Cortex of kidney (tissue), 1 donor: ENCODE data around the gene MYLK.
"Not testable (repeated sequence)": the region's sequence is repeated elsewhere in the genome, so short reads cannot be mapped to it uniquely, and the experiment has no call there.

ENCODE experiments used
- DNase-seq: peaks from one replicate; lab custom pipeline; 2025; lab: John Stamatoyannopoulos, UW

MYLK gene, protein sequence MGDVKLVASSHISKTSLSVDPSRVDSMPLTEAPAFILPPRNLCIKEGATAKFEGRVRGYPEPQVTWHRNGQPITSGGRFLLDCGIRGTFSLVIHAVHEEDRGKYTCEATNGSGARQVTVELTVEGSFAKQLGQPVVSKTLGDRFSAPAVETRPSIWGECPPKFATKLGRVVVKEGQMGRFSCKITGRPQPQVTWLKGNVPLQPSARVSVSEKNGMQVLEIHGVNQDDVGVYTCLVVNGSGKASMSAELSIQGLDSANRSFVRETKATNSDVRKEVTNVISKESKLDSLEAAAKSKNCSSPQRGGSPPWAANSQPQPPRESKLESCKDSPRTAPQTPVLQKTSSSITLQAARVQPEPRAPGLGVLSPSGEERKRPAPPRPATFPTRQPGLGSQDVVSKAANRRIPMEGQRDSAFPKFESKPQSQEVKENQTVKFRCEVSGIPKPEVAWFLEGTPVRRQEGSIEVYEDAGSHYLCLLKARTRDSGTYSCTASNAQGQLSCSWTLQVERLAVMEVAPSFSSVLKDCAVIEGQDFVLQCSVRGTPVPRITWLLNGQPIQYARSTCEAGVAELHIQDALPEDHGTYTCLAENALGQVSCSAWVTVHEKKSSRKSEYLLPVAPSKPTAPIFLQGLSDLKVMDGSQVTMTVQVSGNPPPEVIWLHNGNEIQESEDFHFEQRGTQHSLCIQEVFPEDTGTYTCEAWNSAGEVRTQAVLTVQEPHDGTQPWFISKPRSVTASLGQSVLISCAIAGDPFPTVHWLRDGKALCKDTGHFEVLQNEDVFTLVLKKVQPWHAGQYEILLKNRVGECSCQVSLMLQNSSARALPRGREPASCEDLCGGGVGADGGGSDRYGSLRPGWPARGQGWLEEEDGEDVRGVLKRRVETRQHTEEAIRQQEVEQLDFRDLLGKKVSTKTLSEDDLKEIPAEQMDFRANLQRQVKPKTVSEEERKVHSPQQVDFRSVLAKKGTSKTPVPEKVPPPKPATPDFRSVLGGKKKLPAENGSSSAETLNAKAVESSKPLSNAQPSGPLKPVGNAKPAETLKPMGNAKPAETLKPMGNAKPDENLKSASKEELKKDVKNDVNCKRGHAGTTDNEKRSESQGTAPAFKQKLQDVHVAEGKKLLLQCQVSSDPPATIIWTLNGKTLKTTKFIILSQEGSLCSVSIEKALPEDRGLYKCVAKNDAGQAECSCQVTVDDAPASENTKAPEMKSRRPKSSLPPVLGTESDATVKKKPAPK (N-terminal part only)

DNA sequence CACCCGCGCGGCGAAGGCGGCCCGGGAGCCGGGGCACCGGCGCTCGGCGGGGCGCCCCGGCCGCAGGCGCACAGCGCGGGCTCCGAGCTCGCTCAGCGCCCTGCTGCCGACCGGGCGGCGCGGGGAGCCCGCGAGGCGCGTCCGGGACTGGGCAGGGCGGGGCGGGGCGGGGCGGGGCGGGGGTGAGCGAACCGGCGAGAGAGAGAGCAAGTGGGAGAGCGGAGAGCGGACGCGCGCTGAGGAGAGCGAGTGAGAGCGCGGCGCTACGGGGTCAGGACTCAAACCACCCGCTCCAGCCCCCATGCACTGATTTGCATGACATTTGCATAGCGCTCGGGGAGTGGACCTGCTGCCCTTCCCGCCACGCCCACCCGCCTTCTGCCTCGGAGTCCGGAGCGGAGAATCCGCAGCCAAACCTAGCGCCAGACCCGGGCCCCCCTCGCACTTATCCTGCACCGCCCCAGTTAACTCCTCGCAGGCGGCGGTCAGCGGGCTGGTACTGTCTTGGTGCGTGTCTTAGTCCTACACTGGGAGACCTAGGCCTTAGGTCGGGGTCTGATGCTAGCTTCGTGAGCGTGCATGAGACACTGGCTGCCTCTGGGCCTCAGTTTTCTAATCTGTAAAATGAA is at the start of gene MYLK:
Gene MYLK, minus strand, starts transcription at position 130 of the 629 bp plus-strand sequence. CDS start 90,491 bp downstream, outside the sequence.
- DNase-seq = no peak

DNA sequence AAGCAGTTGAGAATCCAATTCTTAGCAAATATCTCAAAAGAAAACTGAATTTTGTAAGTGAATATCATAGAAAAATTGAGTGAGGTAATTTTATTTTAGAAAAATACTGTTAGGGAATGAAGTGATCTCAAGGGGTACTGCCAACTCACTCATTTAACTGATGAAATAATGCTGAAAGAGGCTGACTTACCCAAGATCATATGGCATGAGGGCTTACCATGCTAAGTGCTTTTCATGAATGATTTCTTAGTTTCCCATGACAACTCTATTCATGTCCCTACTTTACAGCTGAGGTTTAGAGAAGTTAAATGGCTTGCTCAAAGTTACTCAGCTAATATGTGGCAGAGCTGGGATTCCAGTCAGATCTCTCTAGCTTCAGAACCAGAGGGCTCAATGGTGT is 46.3 kb upstream of the MYLK start:
- DNase-seq = no peak

DNA sequence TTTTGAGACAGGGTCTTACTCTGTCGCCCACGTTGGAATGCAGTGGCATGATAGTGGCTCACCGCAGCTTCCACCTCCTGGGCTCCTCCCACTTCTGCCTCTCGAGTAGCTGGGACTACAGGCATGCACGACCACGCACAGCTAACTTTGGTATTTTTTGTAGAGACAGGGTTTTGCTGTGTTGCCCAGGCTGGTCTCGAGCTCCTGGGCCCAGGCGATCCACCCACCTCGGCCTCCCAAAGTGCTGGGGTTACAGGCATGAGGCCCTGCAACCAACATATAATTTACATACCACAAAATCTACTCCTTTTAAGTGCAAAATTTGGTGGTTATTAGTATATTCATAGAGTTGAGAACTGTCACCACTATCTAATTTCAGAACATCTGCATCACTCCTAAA is 45.2 kb upstream of the MYLK start:
- DNase-seq = no peak

DNA sequence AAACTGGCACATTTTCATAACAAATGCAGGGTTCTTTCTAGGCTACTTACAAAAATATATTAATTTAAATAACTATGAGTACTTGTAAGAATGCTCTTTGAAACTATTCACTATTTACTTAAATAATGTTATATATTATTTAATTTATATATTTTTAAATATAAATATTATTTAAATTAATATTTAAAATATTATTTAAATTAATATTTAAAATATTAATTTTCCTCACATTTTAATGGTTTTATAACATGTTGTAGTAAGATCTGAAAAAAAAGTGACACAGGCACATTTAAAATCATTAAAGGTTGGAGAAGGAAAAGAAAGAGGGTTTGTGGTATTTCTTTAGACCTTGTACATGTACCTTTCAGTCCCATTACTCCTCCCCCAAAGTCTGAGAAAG is 42.3 kb upstream of the MYLK start:
- no peak for DNase-seq

DNA sequence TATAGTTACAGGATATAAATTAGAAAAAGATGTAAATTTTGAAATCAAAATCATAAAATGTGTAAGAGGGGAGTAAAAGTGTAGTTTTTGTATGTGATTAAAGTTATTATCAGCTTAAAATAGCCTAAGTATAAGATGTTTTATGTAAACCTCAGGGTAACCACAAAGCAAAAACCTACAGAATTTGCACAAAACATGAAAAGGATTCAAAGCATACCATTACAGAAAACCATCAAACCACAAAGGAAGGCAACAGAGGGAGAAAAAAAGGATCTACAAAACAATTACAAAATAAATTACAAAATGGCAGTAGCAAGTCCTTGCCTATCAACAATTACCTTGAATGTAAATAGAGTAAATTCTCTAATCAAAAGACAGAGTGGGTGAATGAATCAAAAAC is 36.7 kb upstream of the MYLK start:
- DNase-seq = no peak

DNA sequence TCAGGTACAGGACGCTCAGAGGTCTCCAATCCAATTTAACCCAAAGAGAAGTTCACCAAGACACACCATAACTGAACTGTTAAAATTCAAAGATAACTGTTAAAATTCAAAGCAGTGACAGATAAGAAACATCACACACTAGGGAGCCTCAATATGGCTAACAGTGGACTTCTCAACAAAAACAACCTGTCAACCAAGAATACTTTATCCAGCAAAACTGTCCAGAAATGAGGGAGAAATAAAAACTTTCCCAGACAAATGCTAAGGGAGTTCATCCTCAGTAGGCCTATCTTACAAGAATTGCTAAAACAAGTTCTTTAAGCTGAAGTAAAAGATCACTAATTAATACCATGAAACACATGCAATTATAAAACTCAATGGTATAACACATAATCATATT is 36.3 kb upstream of the MYLK start:
- no peak for DNase-seq

DNA sequence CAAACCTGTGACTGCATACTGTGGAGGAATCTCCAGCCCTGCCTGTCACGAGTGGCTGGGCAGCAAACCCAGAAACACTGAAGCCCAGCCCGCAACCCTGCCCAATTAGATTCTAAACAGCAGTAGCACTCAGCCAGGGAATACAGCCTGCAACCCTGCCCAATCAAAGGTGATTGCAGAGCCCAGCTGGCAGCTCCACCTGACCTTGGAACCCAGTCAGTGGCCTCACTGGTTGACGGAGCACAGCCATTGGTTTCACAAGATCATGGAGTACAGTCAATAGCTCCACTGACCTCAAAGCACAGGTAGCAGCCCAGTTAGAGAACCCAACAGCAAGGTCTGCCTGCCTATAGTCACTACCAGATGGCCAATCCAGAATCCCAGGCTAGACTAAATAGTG is 35.2 kb upstream of the MYLK start:
- no peak for DNase-seq

DNA sequence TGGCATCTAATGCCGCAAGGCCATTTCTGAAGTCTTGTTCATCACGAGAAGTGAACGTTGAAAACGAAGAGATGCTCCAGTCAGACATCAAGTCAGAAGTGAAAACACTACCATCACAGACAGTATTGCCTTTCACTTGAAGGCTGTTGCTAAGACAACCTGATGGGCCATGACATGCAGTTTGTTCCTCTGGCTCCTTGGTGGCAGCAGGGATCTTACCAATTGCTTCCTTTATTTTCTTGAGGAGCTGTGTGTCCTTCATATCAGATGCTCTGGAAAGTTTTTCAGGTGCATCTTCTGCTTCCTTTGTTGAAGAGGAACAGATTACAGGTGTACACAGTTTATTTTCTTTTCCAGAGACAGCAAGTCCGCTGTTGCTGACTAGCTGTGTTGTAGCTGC is 30.7 kb upstream of the MYLK start:
- no peak for DNase-seq

DNA sequence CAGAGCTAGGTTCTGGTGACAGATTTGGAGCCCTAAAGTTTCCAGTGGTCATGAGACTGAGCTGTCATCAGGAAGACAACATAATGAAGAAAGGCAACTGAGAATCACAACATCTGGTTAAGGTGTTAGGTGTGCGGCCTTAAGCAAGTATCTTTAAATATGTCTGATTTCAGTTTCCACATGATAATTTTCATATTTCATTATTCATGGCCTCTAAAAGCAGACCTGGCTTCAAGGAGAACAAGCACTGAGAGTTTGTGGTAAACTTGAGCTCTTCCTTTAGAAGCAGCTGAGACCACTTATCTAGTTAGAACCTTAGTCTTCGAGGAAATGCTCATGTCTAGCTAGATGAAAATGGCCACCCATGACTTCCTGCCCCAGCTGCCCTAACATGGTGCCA is 25.7 kb upstream of the MYLK start:
- DNase-seq = no peak

DNA sequence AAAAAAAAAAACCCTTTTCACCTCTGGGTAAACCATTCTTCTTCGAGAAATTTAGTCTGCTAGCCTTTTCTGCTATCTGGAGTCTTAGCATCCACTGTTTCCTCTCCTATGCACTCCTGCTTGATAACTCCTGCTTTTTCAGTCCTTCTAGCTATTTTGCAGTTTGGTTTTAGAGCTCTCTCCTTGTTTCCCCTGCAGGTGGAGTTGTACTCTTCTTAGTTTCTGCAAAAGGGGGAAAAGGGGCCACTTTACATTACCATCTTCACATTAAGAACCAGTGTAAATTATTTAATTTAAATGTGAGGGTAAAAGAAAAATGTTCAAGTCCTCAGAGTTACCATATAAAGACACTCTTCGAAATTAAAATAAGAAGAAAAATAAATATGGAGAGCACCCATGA is 23.6 kb upstream of the MYLK start:
- DNase-seq = no peak

DNA sequence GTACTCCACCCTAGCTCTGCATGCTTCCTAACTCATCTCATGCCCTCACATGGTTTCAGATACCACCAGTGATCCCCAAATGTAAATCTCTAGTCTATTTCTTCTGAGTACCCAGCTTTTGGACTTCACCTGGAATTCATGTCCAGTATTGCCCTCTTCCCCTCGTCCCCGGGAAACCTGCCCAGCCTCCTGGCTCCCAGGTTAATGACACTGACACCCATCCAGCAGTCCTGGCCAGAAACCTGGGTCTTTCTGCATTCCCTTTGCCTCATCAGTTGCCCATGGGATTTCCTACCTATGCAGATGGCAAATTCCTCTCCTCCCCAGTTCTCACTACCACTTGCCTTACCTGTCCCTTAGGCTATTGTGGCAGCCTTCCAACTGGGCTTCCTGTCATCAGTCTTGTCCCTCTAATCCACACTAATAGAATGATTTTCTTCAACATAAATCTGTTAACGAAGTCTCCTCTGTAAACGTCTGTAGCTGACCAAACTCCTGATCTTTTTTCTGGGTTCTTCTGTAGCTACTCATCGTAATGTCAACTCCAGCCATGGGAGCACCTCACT is 15.3 kb upstream of the MYLK start:
- DNase-seq = no peak

DNA sequence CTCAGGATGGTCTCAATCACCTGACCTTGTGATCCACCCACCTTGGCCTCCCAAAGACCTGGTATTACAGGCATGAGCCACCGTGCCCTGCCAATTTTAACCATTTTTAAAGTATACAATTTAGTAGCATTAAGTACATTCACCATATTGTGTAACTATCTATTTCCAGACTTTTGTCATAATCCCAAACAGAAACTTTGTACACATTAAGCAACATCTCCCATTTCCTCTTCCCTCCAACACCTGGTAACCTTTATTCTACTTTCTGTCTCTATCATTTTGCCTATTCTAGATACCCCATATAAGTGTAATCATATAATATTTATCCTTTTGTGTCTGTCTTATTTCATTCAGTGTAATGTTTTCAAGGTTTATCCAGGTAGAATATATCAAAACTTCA is 8.9 kb upstream of the MYLK start:
- no peak for DNase-seq

DNA sequence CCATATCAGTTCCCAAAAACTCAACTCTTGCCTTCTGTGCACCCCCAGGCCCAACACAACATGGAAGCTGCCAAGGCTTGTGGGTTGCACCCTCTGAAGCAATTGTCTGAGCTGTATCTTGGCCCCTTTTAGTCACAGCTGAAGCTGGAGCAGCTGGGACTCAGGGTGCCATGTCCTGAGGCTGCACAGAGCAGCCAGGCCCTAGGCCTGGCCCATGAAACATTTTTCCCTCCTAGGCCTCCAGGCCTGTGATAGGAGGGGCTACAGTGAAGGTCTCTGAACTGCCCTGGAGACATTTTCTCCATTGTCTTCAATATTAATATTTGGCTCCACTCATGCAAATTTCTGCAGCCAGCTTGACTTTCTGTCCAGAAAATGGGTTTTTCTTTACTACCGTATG is 8.1 kb upstream of the MYLK start:
- no peak for DNase-seq

DNA sequence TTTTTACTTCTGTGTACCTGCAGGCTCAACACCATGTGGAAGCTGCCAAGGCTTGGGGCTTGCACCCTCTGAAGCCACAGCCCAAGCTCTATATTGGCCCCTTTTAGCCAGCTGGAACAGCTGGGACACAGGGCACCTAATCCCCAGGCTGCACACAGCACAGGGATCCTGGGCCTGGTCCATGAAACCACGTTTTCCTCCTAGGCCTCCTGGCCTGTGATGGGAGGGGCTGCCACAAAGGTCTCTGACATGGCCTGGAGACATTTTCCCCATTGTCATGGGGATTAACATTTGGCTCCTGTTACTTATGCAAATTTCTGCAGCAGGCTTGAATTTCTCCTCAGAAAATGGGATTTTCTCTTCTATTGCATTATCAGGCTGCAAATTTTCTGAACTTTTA is 6.9 kb upstream of the MYLK start:
- not testable (repeated sequence) for DNase-seq

DNA sequence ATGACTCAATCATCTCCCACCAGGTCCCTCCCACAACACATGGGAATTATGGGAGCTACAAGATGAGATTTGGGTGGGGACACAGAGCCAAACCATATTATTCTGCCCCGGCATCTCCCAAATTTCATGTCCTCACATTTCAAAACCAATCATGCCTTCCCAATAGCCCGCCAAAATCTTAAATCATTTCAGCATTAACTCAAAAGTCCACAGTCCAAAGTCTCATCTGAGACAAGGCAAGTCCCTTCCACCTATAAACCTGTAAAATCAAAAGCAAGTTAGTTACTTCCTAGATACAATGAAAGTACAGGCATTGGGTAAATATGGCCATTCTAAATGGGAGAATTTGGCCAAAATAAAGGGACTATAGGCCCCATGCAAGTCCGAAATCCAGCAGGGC is 6.0 kb upstream of the MYLK start:
- DNase-seq = not testable (repeated sequence)

DNA sequence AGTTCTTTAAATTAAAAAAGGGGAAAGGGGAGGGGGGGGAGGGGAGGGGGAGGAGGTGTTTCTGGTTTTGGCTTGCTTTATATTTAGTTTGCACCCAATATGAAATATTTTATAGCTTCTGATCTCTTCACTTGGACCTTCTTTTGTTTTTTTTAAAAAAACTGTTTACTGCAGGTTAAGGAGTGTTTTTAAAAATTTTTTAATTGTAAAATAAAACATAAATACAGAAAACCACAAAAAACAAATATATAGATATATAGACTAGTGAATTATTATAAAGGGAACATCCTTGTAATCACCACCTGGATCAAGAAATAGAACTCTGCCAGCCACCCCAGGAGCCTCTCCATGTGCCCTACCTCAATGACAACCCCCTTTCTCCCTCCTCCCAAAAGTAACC is 861 bp upstream of the MYLK start:
- no peak for DNase-seq

DNA sequence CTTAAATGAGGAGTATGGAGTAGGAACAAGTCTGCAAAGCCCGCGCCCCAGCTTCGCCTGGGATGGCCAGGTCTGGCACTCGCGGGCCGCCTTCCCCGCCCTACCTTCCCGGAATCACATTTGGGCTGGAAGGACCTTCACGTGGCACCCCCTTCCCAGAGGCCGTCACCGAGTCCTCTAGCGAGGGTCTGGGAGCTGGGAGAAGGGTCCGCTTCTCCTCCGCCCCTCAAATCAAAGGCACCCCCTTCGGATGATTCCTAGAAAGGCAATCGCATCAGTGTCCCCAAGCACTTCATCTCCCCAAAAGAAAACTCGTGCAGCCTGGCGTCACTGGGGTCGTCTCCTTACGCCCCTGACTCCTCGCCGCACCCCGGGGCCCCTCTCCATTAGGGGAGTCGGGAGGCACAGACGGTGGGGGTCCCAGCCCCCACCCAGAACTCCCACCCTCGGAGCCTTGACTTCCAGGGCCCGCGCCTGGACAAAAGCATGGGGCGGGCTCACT is 380 bp downstream of the MYLK start:
- no peak for DNase-seq

DNA sequence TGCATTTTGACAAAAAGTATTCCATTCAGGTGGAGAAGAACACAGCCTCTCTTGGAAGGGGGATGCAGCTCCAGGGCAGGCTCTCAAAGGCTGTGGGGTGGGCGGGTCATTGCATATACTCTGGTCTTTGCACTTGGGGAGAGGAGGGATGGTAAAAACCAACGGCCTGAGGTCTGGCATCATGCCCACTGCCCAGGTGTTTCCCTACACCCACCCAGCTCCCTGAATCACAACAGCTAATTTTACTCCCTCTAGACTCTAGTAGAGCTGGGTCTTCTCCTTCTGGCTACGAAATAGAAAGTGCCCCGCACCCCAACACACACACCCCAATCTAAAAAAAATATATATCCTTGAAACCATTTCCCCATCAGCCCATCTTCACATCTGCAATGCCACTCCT is 1.0 kb downstream of the MYLK start:
- no peak for DNase-seq

DNA sequence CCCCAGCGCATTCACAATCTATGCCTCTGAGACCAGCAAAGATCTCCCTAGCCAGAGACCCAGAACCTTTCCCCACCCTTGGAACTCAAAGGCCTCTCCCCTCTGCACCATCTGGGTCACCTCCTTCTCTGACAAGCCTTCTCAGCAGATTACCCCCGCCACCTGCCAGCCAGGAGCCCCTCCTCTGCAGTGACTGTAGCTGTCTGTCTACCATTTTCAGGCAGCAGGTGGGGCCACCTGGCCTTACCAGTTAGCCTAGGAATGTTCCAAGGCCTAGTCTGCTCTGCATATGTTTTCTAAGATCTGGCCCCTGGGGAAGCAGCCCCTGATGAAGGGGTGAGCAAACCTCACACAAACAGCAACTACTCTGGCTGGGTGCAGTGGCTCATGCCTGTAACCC is 2.4 kb downstream of the MYLK start:
- DNase-seq = no peak

DNA sequence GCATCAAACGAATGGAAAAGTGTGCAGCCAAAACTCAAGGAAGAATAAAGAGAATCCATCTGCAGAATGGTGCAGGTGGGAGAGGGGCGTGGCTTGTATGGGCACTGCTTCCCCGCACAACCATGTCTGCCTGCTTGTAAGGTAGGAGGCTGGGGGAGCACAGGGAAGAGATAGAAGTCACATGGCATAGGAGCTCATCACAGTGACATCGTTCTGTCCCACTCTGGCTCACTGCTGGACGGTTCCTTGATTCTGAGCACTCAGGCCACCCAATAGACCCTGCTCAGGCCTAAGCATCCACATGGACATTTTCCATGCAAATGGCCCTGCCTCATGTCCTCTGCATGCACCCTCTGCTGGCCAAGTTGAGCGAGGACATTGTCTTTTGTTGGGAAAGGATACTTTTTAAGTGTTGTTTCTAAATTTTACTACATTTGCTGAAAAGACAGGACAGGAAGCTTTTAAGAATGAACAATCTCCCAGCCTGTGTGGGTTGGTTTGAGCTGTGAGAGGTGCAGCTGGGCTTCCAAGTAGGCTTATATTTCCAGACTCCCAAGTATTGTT is 3.1 kb downstream of the MYLK start:
- no peak for DNase-seq

DNA sequence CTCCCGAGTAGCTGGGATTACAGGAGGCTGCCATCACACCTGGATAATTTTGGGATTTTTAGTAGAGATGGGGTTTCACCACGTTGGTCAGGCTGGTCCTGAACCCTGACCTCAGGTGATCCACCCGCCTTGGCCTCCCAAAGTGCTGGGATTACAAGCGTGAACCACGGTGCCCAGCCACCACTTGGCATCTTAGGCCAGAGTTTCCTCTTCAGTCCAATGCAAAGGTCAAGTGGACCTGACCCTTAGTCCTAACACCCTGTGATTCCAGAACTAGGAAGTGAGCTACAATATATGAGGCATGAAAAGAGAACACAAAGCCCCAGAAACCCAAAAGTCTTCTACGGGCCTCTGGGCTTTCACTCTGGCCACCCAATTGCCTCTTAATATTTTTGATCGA is 5.3 kb downstream of the MYLK start:
- no peak for DNase-seq
